ENCODE measurements around the gene ZNRF3.
A peak's percentile ranks its signal among the peaks of the same experiment; 100 is the strongest.

ZNRF3 gene

DNA sequence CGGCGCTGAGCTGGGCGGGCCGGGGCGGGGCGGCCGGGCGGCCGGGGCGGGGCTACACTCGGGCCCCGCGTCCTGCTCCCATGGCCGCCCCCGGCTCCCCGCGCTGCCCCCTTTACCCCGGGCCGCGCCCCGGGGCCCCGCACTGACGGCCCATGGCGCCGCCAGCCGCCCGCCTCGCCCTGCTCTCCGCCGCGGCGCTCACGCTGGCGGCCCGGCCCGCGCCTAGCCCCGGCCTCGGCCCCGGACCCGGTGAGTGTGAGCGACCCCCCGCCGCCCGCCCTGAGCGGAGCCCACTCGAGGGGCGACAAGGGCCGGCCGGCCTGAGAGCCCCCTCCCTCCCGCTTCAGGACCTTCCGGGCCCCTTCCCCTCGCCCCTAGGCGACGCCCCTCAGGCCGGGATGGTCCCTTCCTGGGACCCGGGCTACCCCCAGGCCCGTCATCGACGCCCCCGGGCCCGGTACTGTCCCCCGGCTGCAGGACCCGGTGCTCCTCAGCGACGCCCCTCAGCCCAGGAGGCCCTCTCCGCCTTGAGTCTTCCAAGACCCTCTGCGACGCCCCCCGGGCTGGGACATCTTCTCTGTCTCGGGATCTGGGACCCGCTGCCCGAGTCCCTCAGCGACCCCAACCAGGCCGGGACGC is 189.7 kb downstream of the ZNRF3 start, which contains the start of gene KREMEN1:
Gene KREMEN1 (plus strand): TSS at position 57 of the 639 bp plus-strand sequence. CDS start 96 bp downstream, at position 153.
- no peak for DNase-seq (ENCODE audit: low spot score)
- TF ChIP-seq, protein P1, sequence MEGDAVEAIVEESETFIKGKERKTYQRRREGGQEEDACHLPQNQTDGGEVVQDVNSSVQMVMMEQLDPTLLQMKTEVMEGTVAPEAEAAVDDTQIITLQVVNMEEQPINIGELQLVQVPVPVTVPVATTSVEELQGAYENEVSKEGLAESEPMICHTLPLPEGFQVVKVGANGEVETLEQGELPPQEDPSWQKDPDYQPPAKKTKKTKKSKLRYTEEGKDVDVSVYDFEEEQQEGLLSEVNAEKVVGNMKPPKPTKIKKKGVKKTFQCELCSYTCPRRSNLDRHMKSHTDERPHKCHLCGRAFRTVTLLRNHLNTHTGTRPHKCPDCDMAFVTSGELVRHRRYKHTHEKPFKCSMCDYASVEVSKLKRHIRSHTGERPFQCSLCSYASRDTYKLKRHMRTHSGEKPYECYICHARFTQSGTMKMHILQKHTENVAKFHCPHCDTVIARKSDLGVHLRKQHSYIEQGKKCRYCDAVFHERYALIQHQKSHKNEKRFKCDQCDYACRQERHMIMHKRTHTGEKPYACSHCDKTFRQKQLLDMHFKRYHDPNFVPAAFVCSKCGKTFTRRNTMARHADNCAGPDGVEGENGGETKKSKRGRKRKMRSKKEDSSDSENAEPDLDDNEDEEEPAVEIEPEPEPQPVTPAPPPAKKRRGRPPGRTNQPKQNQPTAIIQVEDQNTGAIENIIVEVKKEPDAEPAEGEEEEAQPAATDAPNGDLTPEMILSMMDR (IDR thresholded peaks at IDR 0.05) = no peak
- Histone ChIP-seq H3K4me3 (peak within 1 kb of the TSS; percentile 95), H3K27ac (peak within 1 kb of the TSS; percentile 33 to 68)

DNA sequence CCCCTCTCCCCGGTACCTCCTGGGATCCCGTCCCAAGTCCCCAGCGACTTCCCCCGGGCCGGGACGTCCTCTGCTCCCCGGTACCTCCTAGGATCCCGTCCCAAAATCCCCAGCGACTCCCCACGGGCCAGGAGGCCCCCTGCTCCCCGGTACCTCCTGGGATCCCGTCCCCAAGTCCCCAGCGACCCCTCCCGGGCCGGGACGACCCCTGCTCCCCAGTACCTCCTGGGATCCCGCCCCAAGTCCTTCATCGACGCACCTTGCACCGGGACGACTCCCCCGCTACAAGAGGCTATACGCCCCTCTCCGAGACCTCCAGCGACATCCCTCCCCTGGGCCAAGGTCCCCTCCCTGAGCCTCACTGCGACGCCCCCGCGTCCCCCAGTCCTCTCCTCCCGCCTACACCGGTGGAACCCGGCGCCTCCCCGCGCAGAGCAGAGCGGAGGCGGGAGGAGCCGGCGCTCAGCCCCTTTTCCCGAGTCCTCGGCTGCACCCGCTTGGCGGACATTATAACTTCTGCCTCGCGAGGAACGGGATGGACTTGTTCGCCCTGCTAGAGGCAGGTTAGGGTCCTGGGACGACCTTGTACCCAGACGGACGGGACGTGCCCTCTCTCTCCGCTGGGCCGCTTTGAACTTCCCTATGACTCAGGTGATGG is 190.4 kb downstream of the ZNRF3 start:
- H3K27ac ChIP-seq = peak overlapping the region; percentile 33 to 68
- DNase-seq (ENCODE audit: low spot score) = no peak
- peak overlapping the region; percentile 95 for H3K4me3 ChIP-seq
- TF ChIP-seq, protein P1 (IDR thresholded peaks at IDR 0.05) = no peak

GRCh38 chr22:29074276-29074772 is 191.0 kb downstream of the ZNRF3 start:
- TF ChIP-seq, protein P1 (IDR thresholded peaks at IDR 0.05) = no peak
- Histone ChIP-seq H3K27ac (peak overlapping the region; percentile 33 to 68), H3K4me3 (peak overlapping the region; percentile 95)
- DNase-seq (ENCODE audit: low spot score) = no peak

DNA sequence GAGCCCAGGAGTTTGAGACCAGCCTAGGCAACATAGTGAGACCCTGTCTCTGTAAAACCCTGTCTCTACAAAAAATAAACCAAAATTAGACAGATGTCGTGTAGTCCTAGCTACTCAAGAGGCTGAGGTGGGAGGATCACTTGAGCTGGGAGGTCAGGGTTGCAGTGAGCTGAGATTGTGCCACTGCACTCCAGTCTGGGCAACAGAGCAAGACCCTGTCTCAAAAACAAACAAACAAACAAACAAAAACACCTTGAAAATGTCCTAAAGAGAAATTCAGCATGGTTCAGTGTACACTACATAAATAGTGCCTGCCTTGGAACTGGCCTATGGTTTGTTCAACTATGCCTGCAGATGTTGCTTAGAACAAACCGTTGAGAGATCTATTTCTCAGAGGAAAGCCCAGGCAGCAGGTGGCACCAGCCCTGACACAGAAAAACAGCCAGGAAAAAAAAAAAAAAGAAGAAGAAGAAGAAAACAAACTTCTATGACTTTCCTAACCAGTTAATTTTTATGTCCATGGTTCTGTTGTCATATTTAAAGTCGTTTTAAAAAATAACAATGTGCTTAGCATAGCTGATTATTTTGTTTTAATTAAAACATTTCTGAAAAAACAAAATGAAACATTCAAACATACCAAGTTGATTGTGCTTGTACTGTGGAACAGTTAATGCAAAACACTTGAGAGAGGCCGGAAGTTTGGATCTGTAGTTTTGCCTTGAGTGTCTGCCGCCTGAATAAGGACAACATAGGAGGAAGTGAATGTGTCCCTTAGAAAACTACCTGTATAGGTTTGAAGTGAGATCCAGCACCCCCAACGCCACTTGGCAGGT is 194.9 kb downstream of the ZNRF3 start:
- Histone ChIP-seq H3K27ac (no peak overlapping the region), H3K4me3 (no peak overlapping the region)
- TF ChIP-seq, protein P1 (IDR thresholded peaks at IDR 0.05) = no peak
- DNase-seq (ENCODE audit: low spot score) = no peak

GRCh38 chr22:29078869-29079207 is 195.5 kb downstream of the ZNRF3 start:
- H3K4me3 ChIP-seq = no peak overlapping the region
- no peak overlapping the region for H3K27ac ChIP-seq
- TF ChIP-seq, protein P1 (IDR thresholded peaks at IDR 0.05) = no peak
- DNase-seq (ENCODE audit: low spot score) = no peak

DNA sequence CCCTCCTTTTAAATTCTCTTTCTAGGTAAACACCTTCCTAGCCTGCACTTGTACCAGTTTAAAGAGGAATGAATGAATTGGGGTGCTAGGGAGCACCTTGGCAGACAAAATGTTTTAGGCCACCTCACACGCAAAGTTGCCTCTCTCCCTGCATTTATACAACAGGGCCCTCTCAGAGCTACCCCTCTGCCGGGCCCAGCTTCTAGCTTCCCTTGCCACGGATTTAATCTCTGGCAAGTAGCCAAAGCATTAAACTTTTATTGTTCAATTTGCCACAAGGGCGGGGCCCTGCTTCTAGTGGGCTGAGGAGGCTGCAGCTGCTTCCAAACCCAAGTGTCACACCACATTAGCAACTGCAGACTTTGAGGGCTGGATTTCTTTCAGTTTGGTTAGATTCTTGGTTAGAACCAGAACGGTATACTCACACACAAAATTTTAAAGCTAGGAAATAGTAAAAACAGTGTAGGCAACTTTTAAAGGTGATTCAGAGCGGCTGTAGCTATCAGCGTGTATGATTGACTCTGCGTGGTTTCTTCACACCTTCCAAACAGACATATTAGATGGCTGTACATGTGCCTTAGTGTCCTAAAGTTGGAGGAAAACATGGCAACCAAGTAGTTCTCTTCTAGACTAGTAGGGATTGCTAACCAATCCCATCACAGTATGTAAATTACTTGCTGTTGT is 196.0 kb downstream of the ZNRF3 start:
- H3K27ac ChIP-seq = no peak overlapping the region
- DNase-seq (ENCODE audit: low spot score) = no peak
- TF ChIP-seq, protein P1 (IDR thresholded peaks at IDR 0.05) = no peak
- H3K4me3 ChIP-seq = no peak overlapping the region
